AG04449 (cell line): ENCODE data around the gene CIB4.

Source experiments
- CTCF ChIA-PET: fragments of 350-600 bp; formaldehyde crosslinking; extraction: SDS; loops from one replicate; lab custom pipeline; 2021; ENCODE audit warnings: antibody characterized with exemption; lab: Yijun Ruan, JAX
- POLR2A ChIA-PET: fragments of 400-600, 350-600 bp; formaldehyde crosslinking; extraction: SDS; loops from one replicate; lab custom pipeline; 2020; ENCODE audit warnings: antibody characterized with exemption, inconsistent platforms; lab: Yijun Ruan, JAX
- DNase-seq: peaks from one replicate; pipeline ENCODE4 v3.0.0-alpha.2; 2010; ENCODE audit warnings: low read depth, low spot score
- H3K4me3 ChIP-seq: 2 replicates; pipeline ENCODE4 v1.5.1; 2011; ENCODE audit warnings: low read depth, mild to moderate bottlenecking, control low read depth, low read length
- CTCF ChIP-seq: IDR thresholded peaks from one replicate; pipeline ENCODE4 v1.5.1; 2011; ENCODE audit warnings: mild to moderate bottlenecking, moderate library complexity, low read length, control low read depth, inconsistent platforms; ENCODE audit not compliant: insufficient read depth; ENCODE audit errors: missing control alignments

CIB4 gene

DNA sequence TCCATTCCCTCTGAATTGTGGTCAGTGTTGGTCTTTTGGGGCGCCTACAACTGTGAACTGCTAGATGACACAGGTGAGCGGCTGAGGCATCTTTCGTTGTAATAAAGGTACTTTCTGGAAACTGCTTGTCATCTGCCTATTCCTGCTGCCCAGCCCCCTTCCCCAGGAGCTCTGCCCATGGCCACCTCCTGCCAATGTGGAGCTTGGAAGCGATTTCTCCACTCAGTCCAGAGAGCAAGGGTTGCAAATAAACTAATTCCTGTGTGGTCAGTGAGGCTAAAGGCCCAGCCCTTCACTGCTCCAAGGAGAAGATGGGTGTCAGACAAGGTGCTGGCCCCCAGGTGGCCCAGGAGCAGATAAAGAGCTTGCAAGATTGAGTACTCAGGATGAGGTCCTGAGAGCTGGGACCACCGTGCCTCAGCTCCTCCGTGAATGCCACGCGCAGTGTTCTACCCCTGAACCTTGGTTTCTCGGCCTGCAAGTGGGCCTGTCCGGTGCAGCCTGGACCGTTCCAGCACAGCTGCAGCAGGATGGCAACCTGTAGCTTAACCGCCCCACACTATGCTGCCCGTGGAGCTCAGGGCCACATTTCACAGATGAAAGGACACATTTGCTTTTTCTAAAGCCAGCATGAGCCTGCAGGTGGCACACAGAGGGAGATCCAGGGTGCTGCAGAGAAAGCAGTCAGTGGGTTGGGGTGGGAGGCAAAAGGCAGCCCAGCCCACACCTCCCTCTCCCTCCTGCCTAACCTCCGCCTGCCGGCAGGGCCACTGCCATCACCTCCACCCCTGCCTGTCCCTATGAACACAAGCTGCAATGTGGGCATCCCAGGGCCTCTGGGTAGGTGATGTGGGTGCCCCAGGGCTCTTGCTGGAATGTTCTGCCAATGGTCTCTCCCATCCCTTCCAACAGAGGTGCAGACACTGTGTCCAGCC is 84.6 kb downstream of the CIB4 start:
- DNase-seq: no peak
- no peak for TF ChIP-seq CTCF
- ChIA-PET POLR2A (no interaction called here), CTCF (interaction anchor here (1.6 to 1.8 kb wide), 2 partner anchors 9 to 10 kb away, joined by 4 to 5 read pairs; no protein-coding TSS in a partner anchor)
- no peak overlapping the region for H3K4me3 ChIP-seq

- DNase-seq: no peak
Measured at GRCh38 chr2:26555246-26556133, 85.7 kb downstream of the CIB4 start.

DNA sequence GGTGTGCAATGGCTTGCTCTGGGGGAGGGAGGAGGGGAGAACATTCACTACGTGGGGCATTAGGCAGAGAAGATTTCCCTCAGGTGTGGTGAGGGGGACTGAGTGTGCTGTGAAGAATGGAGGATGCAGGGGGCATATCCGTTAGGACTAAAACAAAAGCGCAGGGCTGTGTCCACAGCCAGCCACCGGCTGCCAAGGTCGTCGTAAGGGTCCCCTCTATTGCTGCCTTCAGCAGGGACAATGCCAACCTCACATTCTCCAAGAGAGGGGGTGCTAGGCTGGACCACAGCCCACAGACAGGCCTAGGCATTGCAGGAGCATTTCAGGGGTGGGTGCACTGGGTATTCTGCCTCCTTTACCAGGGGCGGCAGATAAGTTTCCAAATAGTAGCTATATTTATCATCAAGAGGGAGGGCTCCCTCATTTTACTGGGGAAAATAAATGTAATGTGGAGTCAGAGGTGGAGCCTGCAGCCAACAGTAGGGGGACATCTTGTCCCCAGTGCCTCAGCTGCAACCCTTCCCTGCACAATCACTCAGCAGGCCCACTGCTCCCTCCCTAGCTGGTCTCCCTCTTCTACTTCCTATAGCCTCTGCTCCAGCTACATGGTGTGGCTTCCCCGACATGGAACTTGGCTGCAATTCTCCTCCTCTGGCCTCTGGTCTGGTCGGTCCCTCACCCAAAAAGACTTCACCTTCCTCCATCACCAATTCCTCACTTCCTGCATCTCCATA is 88.4 kb downstream of the CIB4 start:
- ChIA-PET POLR2A (interaction anchor here (0.7 kb wide), 1 partner anchor 65 kb away, joined by 3 read pairs; no protein-coding TSS in a partner anchor), CTCF (interaction anchor here (3.1 kb wide), 1 partner anchor 25 kb away, joined by 15 read pairs; no protein-coding TSS in a partner anchor)
- no peak for TF ChIP-seq CTCF
- no peak for DNase-seq
- no peak overlapping the region for H3K4me3 ChIP-seq

More at GRCh38 chr2:26555246-26556133, 85.7 kb downstream of the CIB4 start:
- no peak overlapping the region for H3K4me3 ChIP-seq
- CTCF ChIA-PET: interaction anchor here (1.6 to 3.1 kb wide), 4 partner anchors 9 to 25 kb away, joined by 4 to 15 read pairs (median 4); no protein-coding TSS in a partner anchor
- POLR2A ChIA-PET: no interaction called here
- no peak for TF ChIP-seq CTCF

DNA sequence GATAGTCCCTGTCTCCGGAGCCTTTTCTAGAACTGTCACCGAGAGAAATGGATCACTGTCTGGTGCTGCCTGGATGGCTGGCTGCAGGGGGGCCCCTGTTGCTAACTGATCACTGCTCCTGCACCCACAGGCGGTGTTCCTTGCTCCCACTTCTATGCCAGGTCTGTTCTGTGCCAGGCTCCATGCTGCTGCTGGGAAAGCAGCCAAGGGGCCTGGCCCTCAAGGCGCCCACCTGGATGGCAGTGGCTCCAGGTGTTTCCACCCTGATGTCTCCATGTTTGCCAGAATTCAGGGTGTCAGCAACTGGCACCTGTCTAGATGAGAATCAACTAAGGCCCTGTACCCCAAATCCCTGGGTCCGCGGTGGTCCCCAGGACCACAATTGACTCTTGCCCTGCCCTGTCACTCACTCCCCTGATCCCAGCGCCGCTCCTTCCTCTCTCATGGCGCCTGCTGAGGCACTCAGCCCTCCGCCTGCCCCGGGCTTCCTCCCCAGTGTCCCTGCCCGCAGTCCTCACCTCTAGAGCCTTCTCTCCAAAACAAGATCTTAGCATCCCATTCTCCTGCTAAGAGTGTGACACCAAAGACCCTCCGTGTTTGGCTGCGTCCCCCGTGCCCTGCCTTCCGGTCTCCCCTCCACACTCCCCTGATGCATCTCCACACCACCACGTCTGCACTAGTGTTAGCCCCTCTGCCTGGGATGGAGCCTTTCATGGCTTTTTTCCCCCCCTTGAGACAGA is 90.7 kb downstream of the CIB4 start:
- ChIA-PET POLR2A (no interaction called here), CTCF (interaction anchor here (1.2 kb wide), 1 partner anchor 29 kb away, joined by 3 read pairs; no protein-coding TSS in a partner anchor)
- no peak overlapping the region for H3K4me3 ChIP-seq
- no peak for DNase-seq
- no peak for TF ChIP-seq CTCF

- TF ChIP-seq CTCF: no peak
- no peak overlapping the region for H3K4me3 ChIP-seq
- no peak for DNase-seq
- ChIA-PET CTCF (interaction anchor here (0.7 to 2.4 kb wide), 3 partner anchors 14 to 203 kb away, joined by 3 to 15 read pairs (median 7); no protein-coding TSS in a partner anchor), POLR2A (no interaction called here)
Measured at GRCh38 chr2:26542676-26543505, 98.3 kb downstream of the CIB4 start.
